K562 (cell line): Measurements from ENCODE around the gene AFF2. TPM values are rescaled to one million over a fixed set of nuclear protein-coding genes. Genes with fewer than 3 reads are reported as not detected.

Experiments
- ATAC-seq: fragments of 200-7000 bp; cut with Tn5 transposase; 3 replicates; pipeline ENCODE4 v1.9.1; 2020; ENCODE audit warnings: moderate library complexity
- BruUV-seq: library from RNA; stranded (reverse); fragments of 400-500 nt; replicated peaks from 2 replicates; lab custom pipeline; 2021; lab: Mats Ljungman, UMichigan
- CTCF ChIA-PET: fragments of 300-600 bp; formaldehyde crosslinking; extraction: SDS; loops from one replicate; lab custom pipeline; 2021; ENCODE audit warnings: low intra/inter-chr PET ratio; lab: Yijun Ruan, JAX
- POLR2A ChIA-PET: fragments of 300-600, 350-650 bp; sonication (Branson Sonifier 250); formaldehyde crosslinking; extraction: SDS; loops from one replicate; lab custom pipeline; 2021; ENCODE audit warnings: antibody characterized with exemption, inconsistent platforms; lab: Yijun Ruan, JAX
- DNase-seq, 4 experiments: peaks; one replicate each; pipeline versions ENCODE4 v3.0.0 to v3.0.0-alpha.2; 2011 to 2018; ENCODE audit warnings: low spot score in 3 of 4, mixed read lengths in 3 of 4; ENCODE audit errors: extremely low read depth in 1 of 4
- FAIRE-seq: peaks from 2 replicates; lab custom pipeline; 2011; peaks lifted over from hg19 to GRCh38; lab: Jason Lieb, UNC
- H2AFZ ChIP-seq: 2 replicates; pipeline ENCODE4 v1.6.0; 2011; ENCODE audit warnings: low read depth, low read length, control low read depth, inconsistent platforms
- H3K27ac ChIP-seq: fragments of 200-600 bp; 3 replicates; pipeline ENCODE4 v1.8.0; 2011; ENCODE audit warnings: low read depth, mild to moderate bottlenecking, control low read depth, inconsistent platforms, low read length, moderate library complexity, mixed read lengths; ENCODE audit errors: extremely low read depth
- H3K27me3 ChIP-seq, 2 experiments: fragments of 300-600 bp in 1 of 2; 2 replicates in 1 of 2; 3 replicates in 1 of 2; pipeline versions ENCODE4 v1.6.0 to v1.8.0; 2011; ENCODE audit warnings: inconsistent platforms in 2 of 2, low read length in 2 of 2, mild to moderate bottlenecking in 1 of 2, mixed read lengths in 1 of 2, moderate library complexity in 1 of 2; ENCODE audit not compliant: control insufficient read depth in 2 of 2, insufficient read depth in 2 of 2
- H3K36me3 ChIP-seq: fragments of 300-600 bp; 3 replicates; pipeline ENCODE4 v1.8.0; 2011; ENCODE audit warnings: mild to moderate bottlenecking, low read length, inconsistent platforms; ENCODE audit not compliant: control insufficient read depth, insufficient read depth
- H3K4me1 ChIP-seq, 2 experiments: fragments of 200-600 bp in 1 of 2; replicated peaks in 1 of 2; 2 replicates in 1 of 2; 3 replicates in 1 of 2; pipeline versions ENCODE4 v1.5.1 to v1.8.0; 2011; ENCODE audit warnings: inconsistent platforms in 2 of 2, low read length in 2 of 2, mild to moderate bottlenecking in 1 of 2, mixed read lengths in 1 of 2, moderate library complexity in 1 of 2; ENCODE audit not compliant: control insufficient read depth in 2 of 2, insufficient read depth in 2 of 2
- H3K4me2 ChIP-seq: 2 replicates; pipeline ENCODE4 v1.6.1; 2011; ENCODE audit warnings: low read length, control low read depth, inconsistent platforms, mixed read lengths; ENCODE audit not compliant: insufficient read depth
- H3K4me3 ChIP-seq: fragments of 200-600 bp; sonication (generic), shearing (Covaris generic); 2 replicates; pipeline ENCODE4 v1.5.1; 2016; ENCODE audit warnings: control low read depth, inconsistent platforms
- H3K79me2 ChIP-seq: fragments of 200-600 bp; 3 replicates; pipeline ENCODE4 v1.8.0; 2011; ENCODE audit warnings: low read length, inconsistent platforms; ENCODE audit not compliant: control insufficient read depth, insufficient read depth
- H3K9ac ChIP-seq, 2 experiments: 2 replicates each; pipeline versions ENCODE4 v1.6.0 to v1.6.1; 2011; ENCODE audit warnings: low read depth in 2 of 2, low read length in 2 of 2, control low read depth in 1 of 2, inconsistent platforms in 1 of 2, mild to moderate bottlenecking in 1 of 2, mixed read lengths in 1 of 2; ENCODE audit not compliant: insufficient read depth in 1 of 2
- H3K9me1 ChIP-seq: one replicate; pipeline ENCODE4 v1.6.0; 2011; ENCODE audit warnings: inconsistent platforms, mild to moderate bottlenecking, low read length, moderate library complexity; ENCODE audit not compliant: control insufficient read depth, insufficient read depth
- H3K9me3 ChIP-seq: replicated peaks from 2 replicates; pipeline ENCODE4 v1.5.1; 2011; ENCODE audit warnings: low read depth, low read length, inconsistent platforms; ENCODE audit not compliant: control insufficient read depth, insufficient read depth
- H4K20me1 ChIP-seq: replicated peaks from 2 replicates; pipeline ENCODE4 v1.6.1; 2011; ENCODE audit warnings: low read length, inconsistent platforms, mixed read lengths; ENCODE audit not compliant: control insufficient read depth, insufficient read depth
- ZNF551 ChIP-seq: fragments of 250-450 bp; sonication (Bioruptor Pico); IDR thresholded peaks from 2 replicates; pipeline ENCODE4 v1.5.0; 2021; ENCODE audit warnings: mild to moderate bottlenecking, moderate library complexity
- WGBS: fragments of 100-300 bp; shearing (Covaris generic); methylation state at CpG from one replicate; pipeline ENCODE4 v1.1.6; 2016; ENCODE audit warnings: low coverage, mixed read lengths; ENCODE audit not compliant: insufficient coverage; ENCODE audit errors: missing lambda C conversion rate; 5-methylcytosine and 5-hydroxymethylcytosine counted together
- in situ Hi-C: fragments of 300-500 bp; cut with MboI; formaldehyde crosslinking; loops from 4 replicates; pipeline ENCODE4 v1.15.0; 2018; ENCODE audit warnings: inconsistent platforms, mixed read lengths
- intact Hi-C: fragments of 100-400 bp; cut with micrococcal nuclease; formaldehyde crosslinking; loops from 2 replicates; pipeline ENCODE4 v1.14.2; 2022
- polyA plus RNA-seq, 8 experiments: library from polyadenylated mRNA; depleted of rRNA in 4 of 8; stranded (reverse) in 5 of 8; unstranded in 3 of 8; fragments of >200 nt; fragmentation: Nextera tagmentation in 2 of 8; fragmentation: Illumina TruSeq in 1 of 8; extraction: Ambion mirVana in 2 of 8; extraction: Trizol in 1 of 8; gene quantifications; 2 replicates each; pipeline versions ENCODE4 v1.2.1 to v1.2.3, GENCODE V29; 2011 to 2014; ENCODE audit warnings: inconsistent platforms in 1 of 8, missing spikeins in 1 of 8
- total RNA-seq, 7 experiments: library from RNA; depleted of rRNA in 6 of 7; stranded (reverse); fragments of >200 nt in 6 of 7; fragmentation: Illumina TruSeq in 2 of 7; extraction: Trizol in 2 of 7; gene quantifications; 2 replicates each; pipeline versions ENCODE4 v1.2.1 to v1.2.3, GENCODE V29; 2011 to 2021; ENCODE audit warnings: low replicate concordance in 1 of 7
- TF ChIP-seq, protein P1 (sequence below): sonication (generic); IDR thresholded peaks from 2 replicates; pipeline ENCODE4 v1.6.1; 2016
- TF ChIP-seq, protein P2 (sequence below): fragments of 250-450 bp; sonication (Bioruptor Pico); IDR thresholded peaks from 2 replicates; pipeline ENCODE4 v1.4.0; 2020; ENCODE audit warnings: borderline replicate concordance

Gene AFF2
- total and polyA plus RNA-seq, 9 of the 15 experiments (the other 6 are each of a cell fraction or from before 2014, with no cell fraction given), result 0.01 to 0.20 (median 0.07) TPM

DNA sequence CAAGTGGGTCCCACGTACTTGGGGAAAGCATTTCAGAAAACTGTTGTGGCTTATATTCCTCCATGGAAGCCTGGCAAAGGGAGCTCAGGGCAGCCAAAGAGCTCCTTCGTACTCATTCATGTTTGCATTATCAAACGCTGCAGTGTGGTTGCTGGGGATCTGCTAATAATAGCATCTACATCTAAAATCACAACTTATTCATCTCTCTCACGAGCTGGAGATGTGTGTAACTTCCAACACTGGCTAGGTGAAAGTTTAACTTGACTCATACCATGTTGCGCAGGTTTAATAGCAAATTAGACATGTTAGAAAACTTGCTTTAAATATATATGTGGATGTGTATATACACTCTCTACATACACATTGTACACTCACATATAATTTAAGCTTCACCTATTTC, 415.1 kb downstream of the AFF2 start:
- Histone ChIP-seq H3K4me3 (no peak overlapping the region), H3K27me3 (no peaks in the 10 kb centered on the region), H3K4me2 (no peak overlapping the region), H3K9me1 (no peaks in the 10 kb centered on the region)
- POLR2A ChIA-PET, result interaction anchor here (0.6 to 0.7 kb wide), 2 partner anchors 10 to 478 kb away, joined by 3 read pairs; no protein-coding TSS in a partner anchor
- BruUV-seq, result no TSS peak
- TF ChIP-seq, protein P1, sequence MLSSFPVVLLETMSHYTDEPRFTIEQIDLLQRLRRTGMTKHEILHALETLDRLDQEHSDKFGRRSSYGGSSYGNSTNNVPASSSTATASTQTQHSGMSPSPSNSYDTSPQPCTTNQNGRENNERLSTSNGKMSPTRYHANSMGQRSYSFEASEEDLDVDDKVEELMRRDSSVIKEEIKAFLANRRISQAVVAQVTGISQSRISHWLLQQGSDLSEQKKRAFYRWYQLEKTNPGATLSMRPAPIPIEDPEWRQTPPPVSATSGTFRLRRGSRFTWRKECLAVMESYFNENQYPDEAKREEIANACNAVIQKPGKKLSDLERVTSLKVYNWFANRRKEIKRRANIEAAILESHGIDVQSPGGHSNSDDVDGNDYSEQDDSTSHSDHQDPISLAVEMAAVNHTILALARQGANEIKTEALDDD, result no peak
- no peak for TF ChIP-seq ZNF551 (CRISPR knock-in tag)
- TF ChIP-seq, protein P2, sequence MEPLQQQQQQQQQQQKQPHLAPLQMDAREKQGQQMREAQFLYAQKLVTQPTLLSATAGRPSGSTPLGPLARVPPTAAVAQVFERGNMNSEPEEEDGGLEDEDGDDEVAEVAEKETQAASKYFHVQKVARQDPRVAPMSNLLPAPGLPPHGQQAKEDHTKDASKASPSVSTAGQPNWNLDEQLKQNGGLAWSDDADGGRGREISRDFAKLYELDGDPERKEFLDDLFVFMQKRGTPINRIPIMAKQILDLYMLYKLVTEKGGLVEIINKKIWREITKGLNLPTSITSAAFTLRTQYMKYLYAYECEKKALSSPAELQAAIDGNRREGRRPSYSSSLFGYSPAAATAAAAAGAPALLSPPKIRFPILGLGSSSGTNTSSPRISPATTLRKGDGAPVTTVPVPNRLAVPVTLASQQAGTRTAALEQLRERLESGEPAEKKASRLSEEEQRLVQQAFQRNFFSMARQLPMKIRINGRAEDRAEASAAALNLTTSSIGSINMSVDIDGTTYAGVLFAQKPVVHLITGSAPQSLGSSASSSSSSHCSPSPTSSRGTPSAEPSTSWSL (CRISPR knock-in tag), result no peak
- TF ChIP-seq, all 486 proteins: peak for 0
- Histone ChIP-seq H3K9ac (no peak overlapping the region), H3K79me2 (no peaks in the 10 kb centered on the region), H3K27ac (no peak overlapping the region), H2AFZ (no peak overlapping the region), H3K36me3 (no peaks in the 10 kb centered on the region), H3K9me3 (no peaks in the 10 kb centered on the region), H3K4me1 (no peaks in the 10 kb centered on the region), H4K20me1 (no peaks in the 10 kb centered on the region)
- in situ Hi-C loops (no loop called here), intact Hi-C loops (no loop called here)
- DNase-seq (no peak), FAIRE-seq (no peak), ATAC-seq (no peak)
- 0% methylated on average over 5 of the region's 5 CpGs for WGBS
- CTCF ChIA-PET, result no interaction called here
